Suprapubic skin (tissue), 4 donors: Measurements from ENCODE around the gene HECTD1.

Source experiments
- CTCF ChIP-seq, 2 donors: fragments of 200-600 bp in 1 of 2; fragments of 450-650 bp in 1 of 2; sonication (generic) in 1 of 2; IDR thresholded peaks; one replicate each; pipeline ENCODE4 v1.5.1; 2016 to 2019; ENCODE audit warnings: antibody characterized with exemption in 2 of 2, mild to moderate bottlenecking in 1 of 2, moderate library complexity in 1 of 2
- EP300 ChIP-seq: sonication (generic); formaldehyde crosslinking; IDR thresholded peaks from one replicate; pipeline ENCODE4 v1.6.1; 2017; ENCODE audit warnings: antibody characterized with exemption
- POLR2A ChIP-seq, 2 donors: fragments of 450-650 bp; IDR thresholded peaks; one replicate each; pipeline ENCODE4 v1.6.1; 2017; ENCODE audit warnings: antibody characterized with exemption in 2 of 2, mild to moderate bottlenecking in 2 of 2, moderate library complexity in 2 of 2
- POLR2AphosphoS5 ChIP-seq, 3 donors: sonication (generic); formaldehyde crosslinking; IDR thresholded peaks; one replicate each; pipeline ENCODE4 v1.6.1; 2017; ENCODE audit warnings: antibody characterized with exemption in 3 of 3

- TF ChIP-seq CTCF (IDR thresholded peaks at IDR 0.05) (no peak), POLR2A (IDR thresholded peaks at IDR 0.05) (no peak), EP300 (no peak), POLR2AphosphoS5 (IDR thresholded peaks at IDR 0.05) (no peak)
These were observed 35.5 kb downstream of the HECTD1 start for GRCh38 chr14:31172084-31172483.
